ENCODE data around the gene TCHP. TPM values are rescaled to one million over a fixed set of nuclear protein-coding genes. Genes with fewer than 3 reads are reported as not detected.

The TCHP gene
- total RNA-seq, 4 donors from 2014 or later, result 17.1 to 31.6 (median 21.0) TPM

DNA sequence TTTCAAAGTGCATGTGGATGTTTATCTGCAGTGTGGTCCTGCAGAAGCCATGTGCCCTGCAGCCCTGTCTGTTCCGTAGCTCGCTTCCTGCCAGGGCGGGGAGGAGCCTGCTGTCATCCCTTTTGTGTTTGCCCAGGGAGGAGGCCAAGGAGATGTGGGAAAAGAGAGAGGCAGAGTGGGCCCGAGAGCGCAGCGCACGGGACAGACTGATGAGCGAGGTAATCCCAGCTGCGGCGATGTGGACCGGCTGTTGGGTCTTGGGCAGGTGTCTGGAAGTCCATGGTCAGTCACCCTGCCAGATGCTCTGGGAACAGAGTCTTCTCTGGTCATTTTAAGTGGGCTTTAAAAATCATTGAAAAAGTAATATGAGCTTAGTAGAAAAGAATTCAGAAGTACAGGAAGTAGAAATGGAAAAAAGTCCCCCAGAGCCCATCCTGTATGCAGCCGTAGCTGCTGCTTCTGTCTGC is 12.8 kb downstream of the TCHP start:
- no peaks in the 10 kb centered on the region for H3K4me1 ChIP-seq
- H3K27me3 ChIP-seq, result no peaks in the 10 kb centered on the region
- WGBS, result 80% methylated on average over 12 of the region's 12 CpGs
- DNase-seq (ENCODE audit: extremely low spot score), result no peak
- no peaks in the 10 kb centered on the region for H3K9me3 ChIP-seq
- H3K4me3 ChIP-seq, result no peak overlapping the region
- TF ChIP-seq EP300 (IDR thresholded peaks at IDR 0.05) (no peak), POLR2AphosphoS5 (IDR thresholded peaks at IDR 0.05) (no peak), POLR2A (IDR thresholded peaks at IDR 0.05; ENCODE audit: low read depth) (no peak)
- TF ChIP-seq, protein P1, sequence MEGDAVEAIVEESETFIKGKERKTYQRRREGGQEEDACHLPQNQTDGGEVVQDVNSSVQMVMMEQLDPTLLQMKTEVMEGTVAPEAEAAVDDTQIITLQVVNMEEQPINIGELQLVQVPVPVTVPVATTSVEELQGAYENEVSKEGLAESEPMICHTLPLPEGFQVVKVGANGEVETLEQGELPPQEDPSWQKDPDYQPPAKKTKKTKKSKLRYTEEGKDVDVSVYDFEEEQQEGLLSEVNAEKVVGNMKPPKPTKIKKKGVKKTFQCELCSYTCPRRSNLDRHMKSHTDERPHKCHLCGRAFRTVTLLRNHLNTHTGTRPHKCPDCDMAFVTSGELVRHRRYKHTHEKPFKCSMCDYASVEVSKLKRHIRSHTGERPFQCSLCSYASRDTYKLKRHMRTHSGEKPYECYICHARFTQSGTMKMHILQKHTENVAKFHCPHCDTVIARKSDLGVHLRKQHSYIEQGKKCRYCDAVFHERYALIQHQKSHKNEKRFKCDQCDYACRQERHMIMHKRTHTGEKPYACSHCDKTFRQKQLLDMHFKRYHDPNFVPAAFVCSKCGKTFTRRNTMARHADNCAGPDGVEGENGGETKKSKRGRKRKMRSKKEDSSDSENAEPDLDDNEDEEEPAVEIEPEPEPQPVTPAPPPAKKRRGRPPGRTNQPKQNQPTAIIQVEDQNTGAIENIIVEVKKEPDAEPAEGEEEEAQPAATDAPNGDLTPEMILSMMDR (IDR thresholded peaks at IDR 0.05), result no peak
- peaks cover 49 to 100% (median 97%) of the 10 kb centered on the region in 4 donors for H3K36me3 ChIP-seq
- H3K27ac ChIP-seq (replicated peaks in 1 of 4), result peak overlapping the region in 1 of 4 donors; percentile 2
- intact Hi-C loops (cut with DNase I), result no loop called here

GRCh38 chr12:109914461-109914860 is 14.4 kb downstream of the TCHP start:
- Histone ChIP-seq H3K4me1 (no peaks in the 10 kb centered on the region), H3K9me3 (no peaks in the 10 kb centered on the region), H3K4me3 (no peak overlapping the region), H3K36me3 (peaks cover 39 to 100% (median 98%) of the 10 kb centered on the region in 4 donors), H3K27me3 (no peaks in the 10 kb centered on the region), H3K27ac (replicated peaks in 1 of 4) (no peak overlapping the region)
- WGBS, result 92% methylated on average over 16 of the region's 16 CpGs
- no peak for TF ChIP-seq POLR2A (IDR thresholded peaks at IDR 0.05; ENCODE audit: low read depth)
- TF ChIP-seq EP300 (IDR thresholded peaks at IDR 0.05), result no peak
- TF ChIP-seq POLR2AphosphoS5 (IDR thresholded peaks at IDR 0.05), result no peak
- TF ChIP-seq, protein P1 (IDR thresholded peaks at IDR 0.05), result no peak
- DNase-seq (ENCODE audit: extremely low spot score), result no peak
- intact Hi-C loops (cut with DNase I), result no loop called here

DNA sequence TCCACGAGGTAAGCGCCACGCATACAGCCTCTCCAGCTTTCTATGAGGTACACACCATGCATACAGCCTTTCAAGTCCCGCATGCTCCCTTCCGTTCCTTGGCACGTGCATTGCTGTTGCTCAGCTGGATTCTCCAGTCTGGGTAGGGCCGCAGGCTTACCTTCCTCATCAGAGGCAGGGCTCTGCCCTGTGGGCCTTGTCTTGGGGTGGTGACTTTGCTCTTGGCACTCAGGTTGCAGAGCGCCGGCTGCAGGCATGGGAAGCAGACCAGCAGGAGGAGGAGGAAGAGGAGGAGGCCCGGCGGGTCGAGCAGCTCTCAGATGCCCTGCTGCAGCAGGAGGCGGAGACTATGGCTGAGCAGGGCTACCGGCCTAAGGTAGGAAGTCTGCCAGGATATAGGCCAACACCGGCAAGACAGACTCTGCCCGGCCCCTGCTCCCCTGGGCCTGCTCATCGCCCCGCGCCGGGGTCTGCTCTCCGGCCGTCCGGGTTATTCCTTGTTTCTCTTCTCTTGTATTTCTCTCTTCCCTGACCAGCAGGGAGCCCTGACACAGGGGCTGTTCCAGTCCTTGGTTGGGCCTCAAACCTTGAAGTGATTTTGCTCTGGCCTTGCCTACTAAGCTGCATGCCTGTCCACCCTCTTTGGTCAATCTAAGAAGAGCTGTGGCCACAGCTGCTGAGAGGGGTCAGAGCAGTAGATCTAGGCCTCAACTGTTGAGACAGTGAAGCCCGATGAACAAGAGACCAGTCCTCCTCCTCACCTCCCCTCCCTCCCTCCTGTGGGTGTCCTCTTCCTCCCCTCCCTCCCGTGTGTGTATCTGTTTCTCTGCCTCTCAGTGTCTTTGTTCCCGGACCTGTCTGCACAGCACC is 15.3 kb downstream of the TCHP start:
- DNase-seq (ENCODE audit: extremely low spot score), result no peak
- Histone ChIP-seq H3K4me1 (no peaks in the 10 kb centered on the region), H3K27ac (replicated peaks in 1 of 4) (no peak overlapping the region), H3K9me3 (no peaks in the 10 kb centered on the region), H3K36me3 (peaks cover 43 to 100% (median 97%) of the 10 kb centered on the region in 4 donors), H3K4me3 (no peak overlapping the region), H3K27me3 (no peaks in the 10 kb centered on the region)
- 84% methylated on average over 23 of the region's 26 CpGs for WGBS
- TF ChIP-seq POLR2AphosphoS5 (IDR thresholded peaks at IDR 0.05) (no peak), POLR2A (IDR thresholded peaks at IDR 0.05; ENCODE audit: low read depth) (no peak), EP300 (IDR thresholded peaks at IDR 0.05) (no peak)
- TF ChIP-seq, protein P1 (IDR thresholded peaks at IDR 0.05), result no peak
- intact Hi-C loops (cut with DNase I), result no loop called here

- intact Hi-C loops (cut with DNase I), result no loop called here
- Histone ChIP-seq H3K27me3 (no peaks in the 10 kb centered on the region), H3K4me1 (no peaks in the 10 kb centered on the region), H3K27ac (replicated peaks in 1 of 4) (no peak overlapping the region), H3K4me3 (no peak overlapping the region), H3K9me3 (no peaks in the 10 kb centered on the region), H3K36me3 (peaks cover 49 to 100% (median 97%) of the 10 kb centered on the region in 4 donors)
- DNase-seq (ENCODE audit: extremely low spot score), result no peak
- TF ChIP-seq POLR2A (IDR thresholded peaks at IDR 0.05; ENCODE audit: low read depth), result no peak
- TF ChIP-seq EP300 (IDR thresholded peaks at IDR 0.05), result no peak
- TF ChIP-seq, protein P1 (IDR thresholded peaks at IDR 0.05), result no peak
- TF ChIP-seq POLR2AphosphoS5 (IDR thresholded peaks at IDR 0.05), result no peak
- 92% methylated on average over 4 of the region's 4 CpGs for WGBS
These were observed 16.0 kb downstream of the TCHP start for GRCh38 chr12:109916045-109916444.
